Breast epithelium (tissue), 4 donors: ENCODE measurements around the gene TUBA4B. TPM values are rescaled to one million over a fixed set of nuclear protein-coding genes. Genes with fewer than 3 reads are reported as not detected.

ENCODE experiments used
- DNase-seq, 2 donors: peaks; one replicate each; pipeline ENCODE4 v3.0.0-alpha.2; 2019; ENCODE audit warnings: low spot score in 2 of 2
- H3K27ac ChIP-seq, 2 donors: fragments of 200-600 bp; sonication (generic) in 1 of 2; one replicate each; pipeline ENCODE4 v1.5.1; 2016 to 2019; ENCODE audit warnings: mild to moderate bottlenecking in 1 of 2
- H3K27me3 ChIP-seq, 2 donors: fragments of 200-600 bp; sonication (generic) in 1 of 2; one replicate each; pipeline versions ENCODE4 v1.5.1 to v1.6.0; 2017 to 2019; ENCODE audit warnings: control low read depth in 1 of 2, mild to moderate bottlenecking in 1 of 2
- H3K36me3 ChIP-seq: fragments of 200-600 bp; one replicate; pipeline ENCODE4 v1.5.1; 2019
- H3K4me1 ChIP-seq, 2 donors: fragments of 200-600 bp; sonication (generic); one replicate each; pipeline ENCODE4 v1.5.1; 2016 to 2019; ENCODE audit warnings: control low read depth in 1 of 2
- H3K4me3 ChIP-seq, 3 donors: fragments of 200-600 bp; sonication (generic); 1 replicate in 2 of 3; 2 replicates in 1 of 3; pipeline ENCODE4 v1.5.1; 2016 to 2019; ENCODE audit warnings: mild to moderate bottlenecking in 3 of 3, moderate library complexity in 2 of 3
- H3K9me3 ChIP-seq, 2 donors: fragments of 200-600 bp; sonication (generic) in 1 of 2; one replicate each; pipeline ENCODE4 v1.5.1; 2016 to 2019; ENCODE audit warnings: control low read depth in 1 of 2
- POLR2A ChIP-seq: fragments of 450-650 bp; IDR thresholded peaks from one replicate; pipeline ENCODE4 v1.6.1; 2016; ENCODE audit warnings: antibody characterized with exemption, mild to moderate bottlenecking, moderate library complexity
- POLR2AphosphoS5 ChIP-seq, 3 donors: sonication (generic); formaldehyde crosslinking; IDR thresholded peaks; one replicate each; pipeline ENCODE4 v1.6.1; 2017; ENCODE audit warnings: antibody characterized with exemption in 3 of 3
- intact Hi-C: fragments of 100-400 bp; cut with DNase I; formaldehyde crosslinking; loops from one replicate; pipeline ENCODE4 v1.15.1; 2023; ENCODE audit warnings: low total_unique reads
- total RNA-seq, 3 donors: library from RNA; depleted of rRNA; stranded (reverse); fragments of >200 nt; gene quantifications; one replicate each; pipeline ENCODE4 v1.1.0, GENCODE V29; 2016
- TF ChIP-seq, protein P1 (sequence below), 3 donors: fragments of 450-650 bp; IDR thresholded peaks; one replicate each; pipeline ENCODE4 v1.5.1; 2016 to 2017; ENCODE audit warnings: antibody characterized with exemption in 3 of 3, mild to moderate bottlenecking in 3 of 3, moderate library complexity in 3 of 3

TUBA4B gene
- total RNA-seq, 3 donors from 2014 or later: 0.16 TPM; not detected in 2

DNA sequence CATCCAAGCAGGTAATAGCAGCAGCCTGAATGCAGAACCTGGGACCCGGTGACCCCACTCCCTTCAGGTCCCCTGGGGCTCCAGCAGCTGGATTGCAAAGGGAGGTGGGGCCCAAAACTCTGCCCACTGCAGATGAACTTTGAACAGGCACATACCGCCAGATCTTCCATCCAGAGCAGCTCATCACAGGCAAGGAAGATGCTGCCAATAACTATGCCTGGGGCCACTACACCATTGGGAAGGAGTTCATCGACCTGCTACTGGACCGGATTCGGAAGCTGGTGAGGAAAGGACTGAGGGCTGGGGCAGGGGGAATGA is 17.0 kb downstream of the TUBA4B start:
- no peaks in the 10 kb centered on the region for H3K4me1 ChIP-seq
- no peaks in the 10 kb centered on the region for H3K27me3 ChIP-seq
- no peaks in the 10 kb centered on the region for H3K9me3 ChIP-seq
- TF ChIP-seq POLR2A: no peak
- TF ChIP-seq, protein P1, sequence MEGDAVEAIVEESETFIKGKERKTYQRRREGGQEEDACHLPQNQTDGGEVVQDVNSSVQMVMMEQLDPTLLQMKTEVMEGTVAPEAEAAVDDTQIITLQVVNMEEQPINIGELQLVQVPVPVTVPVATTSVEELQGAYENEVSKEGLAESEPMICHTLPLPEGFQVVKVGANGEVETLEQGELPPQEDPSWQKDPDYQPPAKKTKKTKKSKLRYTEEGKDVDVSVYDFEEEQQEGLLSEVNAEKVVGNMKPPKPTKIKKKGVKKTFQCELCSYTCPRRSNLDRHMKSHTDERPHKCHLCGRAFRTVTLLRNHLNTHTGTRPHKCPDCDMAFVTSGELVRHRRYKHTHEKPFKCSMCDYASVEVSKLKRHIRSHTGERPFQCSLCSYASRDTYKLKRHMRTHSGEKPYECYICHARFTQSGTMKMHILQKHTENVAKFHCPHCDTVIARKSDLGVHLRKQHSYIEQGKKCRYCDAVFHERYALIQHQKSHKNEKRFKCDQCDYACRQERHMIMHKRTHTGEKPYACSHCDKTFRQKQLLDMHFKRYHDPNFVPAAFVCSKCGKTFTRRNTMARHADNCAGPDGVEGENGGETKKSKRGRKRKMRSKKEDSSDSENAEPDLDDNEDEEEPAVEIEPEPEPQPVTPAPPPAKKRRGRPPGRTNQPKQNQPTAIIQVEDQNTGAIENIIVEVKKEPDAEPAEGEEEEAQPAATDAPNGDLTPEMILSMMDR (IDR thresholded peaks at IDR 0.05): no peak
- TF ChIP-seq POLR2AphosphoS5 (IDR thresholded peaks at IDR 0.05): no peak
- H3K27ac ChIP-seq: no peak overlapping the region
- intact Hi-C loops: no loop called here
- no peak overlapping the region for H3K4me3 ChIP-seq
- H3K36me3 ChIP-seq: no peaks in the 10 kb centered on the region
- no peak for DNase-seq

DNA sequence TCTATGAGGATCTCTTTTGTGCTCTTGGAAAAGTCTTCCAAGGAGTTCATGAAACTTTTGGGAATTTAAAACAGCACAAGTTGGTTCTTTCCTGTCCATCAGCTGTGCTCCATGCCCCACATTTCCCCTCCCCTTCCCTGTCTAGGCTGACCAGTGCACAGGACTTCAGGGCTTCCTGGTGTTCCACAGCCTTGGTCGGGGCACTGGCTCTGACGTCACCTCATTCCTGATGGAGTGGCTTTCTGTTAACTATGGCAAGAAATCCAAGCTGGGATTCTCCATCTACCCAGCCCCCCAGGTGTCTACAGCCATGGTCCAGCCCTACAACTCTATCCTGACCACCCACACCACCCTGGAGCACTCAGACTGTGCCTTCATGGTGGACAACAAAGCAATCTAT is 18.0 kb downstream of the TUBA4B start:
- no peak overlapping the region for H3K27ac ChIP-seq
- no peaks in the 10 kb centered on the region for H3K27me3 ChIP-seq
- no peak for DNase-seq
- H3K4me3 ChIP-seq: no peak overlapping the region
- H3K4me1 ChIP-seq: no peaks in the 10 kb centered on the region
- no peaks in the 10 kb centered on the region for H3K9me3 ChIP-seq
- intact Hi-C loops: no loop called here
- TF ChIP-seq POLR2AphosphoS5 (IDR thresholded peaks at IDR 0.05): no peak
- no peak for TF ChIP-seq POLR2A
- TF ChIP-seq, protein P1 (IDR thresholded peaks at IDR 0.05): no peak
- no peaks in the 10 kb centered on the region for H3K36me3 ChIP-seq

DNA sequence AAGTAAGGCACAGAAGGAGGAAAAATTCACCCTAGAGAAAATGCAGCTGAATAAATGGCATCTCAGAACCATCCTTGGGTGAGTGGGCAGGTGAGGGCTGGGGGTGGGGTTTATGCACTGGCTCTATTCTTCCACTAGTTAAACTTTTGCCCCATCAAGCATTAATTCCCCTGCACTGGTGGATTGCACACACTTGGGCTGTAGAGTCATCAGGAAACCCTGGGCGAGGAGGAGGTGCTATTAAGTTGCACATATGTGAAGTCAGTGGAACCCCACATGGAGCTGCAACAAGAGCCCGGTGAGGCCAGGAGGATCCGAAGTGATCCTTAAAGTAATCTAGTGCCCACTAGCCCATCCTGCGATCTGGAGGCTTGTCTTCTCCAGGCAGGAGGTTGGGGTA is 19.3 kb downstream of the TUBA4B start:
- Histone ChIP-seq H3K4me1 (no peaks in the 10 kb centered on the region), H3K4me3 (no peak overlapping the region), H3K27ac (no peak overlapping the region), H3K27me3 (no peaks in the 10 kb centered on the region), H3K9me3 (no peaks in the 10 kb centered on the region), H3K36me3 (no peaks in the 10 kb centered on the region)
- intact Hi-C loops: no loop called here
- no peak for DNase-seq
- TF ChIP-seq POLR2A (no peak), POLR2AphosphoS5 (IDR thresholded peaks at IDR 0.05) (no peak)
- TF ChIP-seq, protein P1 (IDR thresholded peaks at IDR 0.05): no peak

DNA sequence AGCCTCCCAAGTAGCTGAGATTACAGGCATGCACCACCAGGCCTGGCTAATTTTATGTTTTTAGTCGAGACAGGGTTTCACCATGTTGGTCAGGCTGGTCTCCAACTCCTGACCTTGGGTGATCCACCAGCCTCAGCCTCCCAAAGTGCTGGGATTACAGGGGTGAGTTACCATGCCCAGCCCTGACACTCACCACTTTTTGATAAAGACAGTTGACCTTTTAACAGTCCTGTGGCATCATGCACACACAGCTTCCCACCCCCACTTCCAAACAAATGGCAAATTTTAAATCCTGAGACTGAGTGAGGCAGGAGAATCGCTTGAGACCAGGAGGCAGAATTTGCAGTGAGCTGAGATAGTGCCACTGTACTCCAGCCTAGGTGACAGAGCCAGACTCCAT is 20.0 kb downstream of the TUBA4B start:
- intact Hi-C loops: no loop called here
- no peak overlapping the region for H3K27ac ChIP-seq
- peaks cover 1 to 3% of the 10 kb centered on the region in 2 donors for H3K4me1 ChIP-seq

DNA sequence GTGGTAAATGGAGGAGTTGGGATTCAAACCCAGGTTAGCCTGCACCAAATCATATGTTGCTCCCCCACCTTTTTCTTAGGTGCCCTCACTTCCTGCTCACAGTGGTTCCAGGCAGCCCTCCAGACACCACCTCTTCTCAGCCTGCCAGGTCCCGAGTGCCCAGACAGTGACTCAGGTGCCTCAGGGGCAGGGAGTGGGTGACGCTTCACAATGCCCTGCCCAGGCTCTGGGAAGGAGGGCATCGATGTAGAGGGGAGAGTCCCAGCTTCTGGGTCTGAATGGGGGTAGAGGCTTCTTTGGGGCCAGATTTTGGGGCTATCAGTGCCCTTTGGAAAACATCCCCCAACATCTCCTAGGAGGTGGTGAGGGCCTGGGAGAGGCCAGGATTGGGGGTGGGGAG is 20.9 kb downstream of the TUBA4B start:
- Histone ChIP-seq H3K27ac (peak overlapping the region; percentile 98), H3K9me3 (no peaks in the 10 kb centered on the region), H3K27me3 (no peaks in the 10 kb centered on the region), H3K4me3 (peak overlapping the region in 1 of 3 donors; percentile 44), H3K36me3 (no peaks in the 10 kb centered on the region), H3K4me1 (peaks cover 8 to 9% of the 10 kb centered on the region in 2 donors)
- peak; percentile 74 to 91 for DNase-seq
- intact Hi-C loops: no loop called here
- TF ChIP-seq POLR2AphosphoS5 (IDR thresholded peaks at IDR 0.05): peak in 1 of 3 donors; percentile 46
- TF ChIP-seq POLR2A: no peak

More for the DNA sequence above, 20.0 kb downstream of the TUBA4B start:
- H3K4me3 ChIP-seq: no peak overlapping the region
- H3K36me3 ChIP-seq: no peaks in the 10 kb centered on the region
- no peaks in the 10 kb centered on the region for H3K9me3 ChIP-seq
- DNase-seq: no peak
- no peaks in the 10 kb centered on the region for H3K27me3 ChIP-seq
- TF ChIP-seq, protein P1 (IDR thresholded peaks at IDR 0.05): no peak
- TF ChIP-seq POLR2AphosphoS5 (IDR thresholded peaks at IDR 0.05) (no peak), POLR2A (no peak)
